Measurements from ENCODE around the gene NHP2. TPM values are rescaled to one million over a fixed set of nuclear protein-coding genes. Genes with fewer than 3 reads are reported as not detected.

The NHP2 gene
- total RNA-seq, 1 donor from 2014 or later: 57.5 TPM

GRCh38 chr5:178126556-178126955 lies 27.1 kb downstream of the NHP2 start:
- DNase-seq (no peak), ATAC-seq (no peak)
- Histone ChIP-seq H3K27ac (peak overlapping the region; percentile 36), H3K9me3 (no peaks in the 10 kb centered on the region), H3K4me3 (no peak overlapping the region), H3K4me1 (peaks cover 4% of the 10 kb centered on the region), H3K36me3 (no peaks in the 10 kb centered on the region), H3K27me3 (ENCODE audit: low read depth) (no peaks in the 10 kb centered on the region)
- intact Hi-C loops (cut with DNase I): no loop called here
- no peak for TF ChIP-seq CTCF (IDR thresholded peaks at IDR 0.05)

GRCh38 chr5:178125253-178125906 lies 28.3 kb downstream of the NHP2 start:
- ATAC-seq (no peak), DNase-seq (no peak)
- TF ChIP-seq CTCF (IDR thresholded peaks at IDR 0.05): no peak
- Histone ChIP-seq H3K27me3 (ENCODE audit: low read depth) (peaks cover 10% of the 10 kb centered on the region), H3K4me3 (no peak overlapping the region), H3K36me3 (no peaks in the 10 kb centered on the region), H3K27ac (no peak overlapping the region), H3K4me1 (peaks cover 11% of the 10 kb centered on the region), H3K9me3 (no peaks in the 10 kb centered on the region)
- intact Hi-C loops (cut with DNase I): no loop called here

GRCh38 chr5:178123966-178124925 lies 29.4 kb downstream of the NHP2 start:
- Histone ChIP-seq H3K9me3 (no peaks in the 10 kb centered on the region), H3K36me3 (no peaks in the 10 kb centered on the region), H3K27me3 (ENCODE audit: low read depth) (peaks cover 10% of the 10 kb centered on the region), H3K4me3 (no peak overlapping the region), H3K4me1 (peaks cover 11% of the 10 kb centered on the region), H3K27ac (peak overlapping the region; percentile 6)
- TF ChIP-seq CTCF (IDR thresholded peaks at IDR 0.05): no peak
- peak in 1 of 2 donors; percentile 12 for ATAC-seq
- intact Hi-C loops (cut with DNase I): no loop called here
- DNase-seq: no peak

GRCh38 chr5:178123094-178123965 lies 30.4 kb downstream of the NHP2 start:
- Histone ChIP-seq H3K36me3 (no peaks in the 10 kb centered on the region), H3K27ac (peak overlapping the region; percentile 6), H3K4me3 (no peak overlapping the region), H3K27me3 (ENCODE audit: low read depth) (peaks cover 10% of the 10 kb centered on the region), H3K9me3 (no peaks in the 10 kb centered on the region), H3K4me1 (peaks cover 11% of the 10 kb centered on the region)
- TF ChIP-seq CTCF (IDR thresholded peaks at IDR 0.05): no peak
- DNase-seq: peak; percentile 25
- peak in 1 of 2 donors; percentile 4 for ATAC-seq
- intact Hi-C loops (cut with DNase I): no loop called here

- ATAC-seq (no peak), DNase-seq (no peak)
- TF ChIP-seq CTCF (IDR thresholded peaks at IDR 0.05): no peak
- no peak overlapping the region for H3K27ac ChIP-seq
- peaks cover 12% of the 10 kb centered on the region for H3K4me1 ChIP-seq
- no peaks in the 10 kb centered on the region for H3K36me3 ChIP-seq
- H3K27me3 ChIP-seq (ENCODE audit: low read depth): peaks cover 10% of the 10 kb centered on the region
- intact Hi-C loops (cut with DNase I): no loop called here
- no peak overlapping the region for H3K4me3 ChIP-seq
- no peaks in the 10 kb centered on the region for H3K9me3 ChIP-seq
Observed at GRCh38 chr5:178122346-178122745, 31.3 kb downstream of the NHP2 start.
